UCSD-AML1 (cell line): ENCODE data around the gene PLCG2.

Source experiments
- DNase-seq: peaks from one replicate; lab custom pipeline; 2025; ENCODE audit not compliant: unreplicated experiment; lab: John Stamatoyannopoulos, UW

The PLCG2 gene

GRCh38 chr16:81841722-81842121 is 62.6 kb downstream of the PLCG2 start:
- no peak for DNase-seq

DNA sequence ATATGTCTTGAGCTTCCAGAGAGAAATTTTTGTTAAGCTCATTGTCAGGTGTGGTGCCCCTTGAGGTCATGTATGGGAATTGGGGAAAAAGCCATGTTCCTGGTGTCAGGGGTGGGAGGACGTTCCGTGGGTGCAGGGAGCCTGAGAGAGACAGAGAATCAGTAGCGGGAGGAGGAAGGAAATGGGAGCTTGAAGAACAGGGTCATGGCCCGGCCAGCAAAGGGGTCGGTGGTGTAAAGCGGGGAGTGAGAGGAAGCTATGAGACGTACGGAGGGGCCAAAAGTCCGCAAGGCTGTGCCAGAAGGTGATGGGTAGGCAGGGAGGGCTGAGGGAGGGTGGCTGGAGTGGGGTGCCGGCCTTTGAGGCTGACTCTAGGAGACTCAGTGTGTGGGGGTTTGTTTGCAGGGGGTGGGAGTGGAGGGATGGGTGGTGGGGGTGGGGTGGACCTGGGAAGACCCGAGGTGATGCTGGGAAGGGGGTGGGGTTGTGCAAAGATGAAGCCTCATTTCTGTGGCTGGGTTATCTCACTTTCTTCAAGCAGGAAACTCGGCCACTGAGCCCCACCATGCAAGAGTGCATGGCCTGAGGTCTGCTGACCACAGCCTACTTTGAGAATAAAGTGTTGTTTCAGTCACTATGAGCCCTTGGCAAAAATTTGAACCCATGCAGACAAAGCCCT is 63.6 kb downstream of the PLCG2 start:
- DNase-seq = peak; percentile 58

- no peak for DNase-seq
Observed at GRCh38 chr16:81843243-81843582, 64.1 kb downstream of the PLCG2 start.

GRCh38 chr16:81843683-81844082 is 64.6 kb downstream of the PLCG2 start:
- no peak for DNase-seq

GRCh38 chr16:81846105-81846504 is 67.0 kb downstream of the PLCG2 start:
- DNase-seq = no peak

GRCh38 chr16:81848306-81848853 is 69.3 kb downstream of the PLCG2 start:
- no peak for DNase-seq

- no peak for DNase-seq
Observed at GRCh38 chr16:81850197-81850944, 71.3 kb downstream of the PLCG2 start.

GRCh38 chr16:81852347-81852746 is 73.3 kb downstream of the PLCG2 start:
- DNase-seq = no peak

DNA sequence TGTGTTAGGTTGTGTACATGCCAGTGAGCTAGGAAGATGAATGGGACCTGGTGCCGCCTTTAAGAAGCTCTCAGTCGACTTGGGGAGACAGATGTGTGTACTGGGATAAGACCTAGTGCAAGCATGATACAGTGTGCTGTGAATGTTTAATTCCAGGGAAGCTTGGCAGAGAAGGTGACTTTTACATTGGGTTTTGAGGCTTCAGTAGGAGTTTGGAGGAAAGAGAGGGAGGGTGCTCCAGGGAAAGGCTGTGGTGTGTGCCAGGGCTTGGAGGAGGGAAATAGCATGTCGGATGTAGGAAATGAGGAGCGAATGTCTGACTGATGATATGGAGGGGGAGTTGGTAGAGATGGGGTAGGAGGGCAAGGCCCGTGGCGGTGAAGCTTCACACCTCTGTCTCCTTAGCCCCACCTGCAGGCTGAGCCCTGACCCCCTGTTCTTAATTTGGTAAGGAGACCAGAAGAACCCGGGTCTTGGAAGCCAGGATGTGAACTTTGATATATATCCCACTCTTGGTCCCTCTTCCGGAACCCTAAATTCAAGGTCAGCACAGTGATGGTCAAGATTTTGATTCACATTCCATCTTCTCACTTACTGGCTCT is 76.6 kb downstream of the PLCG2 start:
- peak; percentile 26 for DNase-seq

GRCh38 chr16:81860287-81861266 is 81.5 kb downstream of the PLCG2 start:
- DNase-seq = no peak

DNA sequence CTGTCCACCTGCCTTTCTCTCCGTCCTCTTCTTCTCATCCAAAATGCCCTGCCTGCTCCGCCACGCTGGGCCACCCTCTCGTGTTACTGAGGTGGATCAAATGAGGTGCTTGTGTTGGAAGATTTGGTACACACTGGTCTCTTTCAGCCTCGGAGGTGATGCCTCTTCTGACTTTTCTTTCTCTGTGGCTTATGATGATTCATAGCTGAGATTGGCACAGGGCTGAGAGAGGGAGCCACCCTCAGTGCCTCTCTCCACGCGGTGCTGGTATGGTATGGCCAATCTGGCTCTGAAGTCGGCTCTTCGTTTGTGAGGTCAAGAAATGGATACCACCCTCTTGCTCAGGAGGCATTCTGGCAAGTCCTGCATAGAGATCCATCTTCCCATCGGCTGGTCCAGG is 82.4 kb downstream of the PLCG2 start:
- DNase-seq = no peak

- DNase-seq = no peak
Observed at GRCh38 chr16:81861915-81862314, 82.8 kb downstream of the PLCG2 start.

DNA sequence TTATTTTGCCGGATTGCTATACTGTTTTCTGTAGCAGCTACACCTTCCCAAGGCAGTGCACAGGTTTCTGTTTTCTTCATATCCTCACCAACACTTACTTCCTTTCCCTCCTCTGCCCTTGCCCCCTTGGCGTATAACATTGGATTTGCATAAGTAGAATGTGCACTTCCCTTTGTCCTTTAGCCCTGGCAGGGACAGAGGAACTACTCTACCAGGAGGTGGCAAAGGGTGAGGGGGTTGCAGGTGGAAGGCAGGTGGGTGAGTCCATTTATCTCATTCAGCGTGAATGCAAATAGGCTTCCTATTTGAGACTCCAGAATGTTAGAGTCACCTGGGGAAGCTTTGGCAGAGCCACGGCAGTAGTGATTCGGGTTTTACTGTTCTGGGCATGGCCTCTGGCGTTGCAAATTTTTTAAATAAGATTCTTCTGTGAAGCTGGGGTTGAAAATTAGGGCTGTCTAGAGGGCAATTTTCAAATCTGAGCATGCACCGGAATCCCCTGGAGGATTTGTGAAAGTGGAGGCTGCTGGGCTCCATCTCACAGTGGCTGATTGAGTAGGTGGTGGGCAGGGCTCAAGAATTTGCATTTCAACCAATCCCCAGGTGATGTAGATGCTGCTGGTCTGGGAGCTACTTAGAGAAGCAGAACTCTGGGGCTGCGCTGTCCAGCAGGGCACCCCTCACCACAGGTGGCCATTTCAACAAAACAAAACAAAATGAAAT is 84.7 kb downstream of the PLCG2 start:
- no peak for DNase-seq

DNA sequence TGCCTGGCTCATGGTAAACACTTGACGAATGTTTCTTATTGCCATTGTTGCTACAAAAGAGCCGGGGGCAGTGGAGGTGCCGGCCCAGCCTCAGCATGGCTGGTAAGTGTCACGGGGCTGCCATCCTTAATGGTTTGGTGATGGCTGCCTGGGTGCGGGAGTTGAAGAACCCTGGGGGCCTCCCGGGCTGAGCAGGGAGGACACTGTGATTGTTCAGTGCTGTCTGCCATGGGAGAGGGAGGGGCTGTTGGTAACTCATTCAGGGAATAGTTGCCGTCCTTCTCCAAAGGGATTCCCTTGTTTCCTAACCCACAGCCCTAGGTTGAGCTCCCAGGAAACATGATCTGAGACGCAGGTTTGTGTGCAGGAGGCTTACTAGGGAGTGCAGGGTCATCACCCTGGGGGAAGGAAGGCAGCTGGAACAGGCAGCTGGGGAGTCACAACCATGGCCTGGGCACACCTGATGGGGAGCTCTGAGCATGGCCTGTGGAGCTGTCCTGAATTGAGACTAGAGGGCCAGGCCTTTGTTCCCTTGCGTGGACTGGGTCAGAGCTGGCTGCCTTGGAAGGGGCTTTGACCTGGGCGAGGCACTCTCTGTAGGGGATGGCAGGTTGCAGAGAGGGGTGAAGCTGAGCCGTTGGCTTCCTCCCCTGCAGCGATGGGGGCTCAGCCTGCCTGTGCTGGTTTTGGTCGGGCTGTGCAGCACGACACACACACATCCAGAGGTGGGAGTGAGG is 85.7 kb downstream of the PLCG2 start:
- no peak for DNase-seq

DNA sequence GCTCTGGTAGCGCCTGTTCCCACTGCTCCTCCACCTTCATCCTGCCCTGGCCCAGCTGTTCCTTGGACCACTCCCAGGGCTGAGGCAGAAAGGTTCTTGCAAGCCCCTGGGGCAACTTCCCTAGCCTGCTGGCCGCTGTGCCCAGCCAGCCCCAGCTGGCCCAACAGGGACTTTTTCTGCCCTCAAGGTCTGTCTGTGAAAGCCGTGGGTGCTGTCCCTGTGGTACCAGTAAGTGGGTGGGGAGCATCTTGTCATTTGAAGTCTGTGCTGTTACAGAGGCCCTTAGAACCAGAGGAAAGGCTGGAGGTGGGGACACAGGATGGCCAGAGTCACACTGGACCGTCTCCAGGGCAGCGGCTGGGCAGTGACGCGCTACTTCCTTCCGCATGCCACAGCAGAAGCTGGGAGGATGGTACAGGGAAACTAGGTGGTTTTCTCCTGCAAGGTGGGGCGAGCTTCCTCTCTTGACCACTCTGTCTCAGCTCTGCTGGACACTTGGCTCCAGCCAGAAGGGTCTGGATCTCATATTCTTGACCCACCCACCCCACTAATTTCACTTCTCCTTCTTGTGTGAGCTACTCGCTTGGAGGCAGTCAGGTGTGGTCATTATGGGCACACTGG is 87.8 kb downstream of the PLCG2 start:
- DNase-seq = no peak

GRCh38 chr16:81868057-81868748 is 89.1 kb downstream of the PLCG2 start:
- no peak for DNase-seq

DNA sequence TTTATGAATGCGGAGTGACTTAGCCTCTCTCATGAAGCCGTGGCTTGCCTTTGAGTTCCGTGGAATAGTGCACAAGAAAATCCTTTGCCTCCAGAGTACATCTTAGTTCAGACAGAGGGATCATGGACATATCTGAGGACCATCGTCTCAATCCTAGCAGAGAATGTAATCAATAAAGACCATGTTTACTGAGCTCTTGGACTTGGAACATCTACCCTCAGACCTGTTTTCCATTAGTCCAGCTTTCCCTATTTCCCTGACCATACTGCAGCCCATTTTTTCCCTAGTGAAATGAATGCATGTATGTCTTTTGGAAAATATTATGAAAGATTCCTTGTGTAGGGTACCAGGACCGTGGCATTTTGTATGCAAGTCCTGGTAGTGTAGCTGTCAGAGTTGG is 90.2 kb downstream of the PLCG2 start:
- DNase-seq = no peak

- DNase-seq = no peak
Observed at GRCh38 chr16:81873206-81873605, 94.1 kb downstream of the PLCG2 start.
